Endothelial cell of umbilical vein (primary cell): ENCODE measurements around the gene NKX6-2. TPM values are rescaled to one million over a fixed set of nuclear protein-coding genes. Genes with fewer than 3 reads are reported as not detected.

Experiments used
- BruUV-seq: library from RNA; stranded (reverse); fragments of 400-500 nt; replicated peaks from 2 replicates; lab custom pipeline; 2021; lab: Mats Ljungman, UMichigan
- CTCF ChIA-PET: fragments of 300-600, 350-600 bp; sonication (Branson Sonifier 250); formaldehyde crosslinking; loops from one replicate; lab custom pipeline; 2021; ENCODE audit warnings: antibody characterized with exemption, inconsistent platforms; lab: Charles Lee
- POLR2A ChIA-PET: fragments of 300-600, 350-600 bp; sonication (Branson Sonifier 250); formaldehyde crosslinking; loops from one replicate; lab custom pipeline; 2021; ENCODE audit warnings: antibody characterized with exemption, inconsistent platforms; lab: Charles Lee
- DNase-seq: peaks from one replicate; pipeline ENCODE4 v3.0.0-alpha.2; 2011; ENCODE audit warnings: low read depth, low spot score
- FAIRE-seq: peaks from 2 replicates; lab custom pipeline; 2011; peaks lifted over from hg19 to GRCh38; lab: Jason Lieb, UNC
- H2AFZ ChIP-seq: 2 replicates; pipeline ENCODE4 v1.6.0; 2012; ENCODE audit warnings: low read depth, low read length, control low read depth, inconsistent platforms
- H3K27ac ChIP-seq: 2 replicates; pipeline ENCODE4 v1.5.1; 2011; ENCODE audit warnings: low read depth, mild to moderate bottlenecking, control low read depth, low read length, moderate library complexity; ENCODE audit not compliant: insufficient read depth
- H3K27me3 ChIP-seq, 2 experiments: 2 replicates each; pipeline versions ENCODE4 v1.6.0 to v1.6.1; 2011; ENCODE audit warnings: low read length in 2 of 2, mixed read lengths in 1 of 2; ENCODE audit not compliant: control insufficient read depth in 2 of 2, insufficient read depth in 2 of 2
- H3K36me3 ChIP-seq, 2 experiments: 2 replicates in 1 of 2; 3 replicates in 1 of 2; pipeline ENCODE4 v1.5.1; 2011; ENCODE audit warnings: low read length in 2 of 2, mild to moderate bottlenecking in 1 of 2, moderate library complexity in 1 of 2; ENCODE audit not compliant: control insufficient read depth in 2 of 2, insufficient read depth in 2 of 2; ENCODE audit errors: extremely low read depth in 1 of 2
- H3K4me1 ChIP-seq: 3 replicates; pipeline ENCODE4 v1.5.1; 2011; ENCODE audit warnings: mild to moderate bottlenecking, low read length; ENCODE audit not compliant: control insufficient read depth, insufficient read depth; ENCODE audit errors: extremely low read depth
- H3K4me2 ChIP-seq: 2 replicates; pipeline ENCODE4 v1.6.1; 2011; ENCODE audit warnings: low read length, control low read depth, mixed read lengths; ENCODE audit not compliant: insufficient read depth
- H3K4me3 ChIP-seq, 3 experiments: fragments of 200-600 bp in 1 of 3; sonication (generic), shearing (Covaris generic) in 1 of 3; replicated peaks in 1 of 3; 2 replicates each; pipeline ENCODE4 v1.5.1; 2011 to 2016; ENCODE audit warnings: control low read depth in 3 of 3, low read length in 3 of 3, mild to moderate bottlenecking in 2 of 3, inconsistent platforms in 1 of 3, low read depth in 1 of 3, moderate library complexity in 1 of 3; ENCODE audit not compliant: insufficient read depth in 1 of 3
- H3K79me2 ChIP-seq: 2 replicates; pipeline ENCODE4 v1.6.0; 2012; ENCODE audit warnings: low read length, inconsistent platforms; ENCODE audit not compliant: control insufficient read depth, insufficient read depth
- H3K9ac ChIP-seq: replicated peaks from 2 replicates; pipeline ENCODE3; 2011; ENCODE audit warnings: low read length, control low read depth; ENCODE audit not compliant: insufficient read depth; ENCODE audit errors: extremely low read depth
- H3K9me1 ChIP-seq: replicated peaks from 3 replicates; pipeline ENCODE4 v1.6.0; 2011; ENCODE audit warnings: mild to moderate bottlenecking, low read length; ENCODE audit not compliant: control insufficient read depth, insufficient read depth; ENCODE audit errors: extremely low read depth
- H3K9me3 ChIP-seq: replicated peaks from 2 replicates; pipeline ENCODE4 v1.5.1; 2012; ENCODE audit warnings: low read length, inconsistent platforms; ENCODE audit not compliant: control insufficient read depth, insufficient read depth
- H4K20me1 ChIP-seq: replicated peaks from 2 replicates; pipeline ENCODE3; 2011; ENCODE audit warnings: mild to moderate bottlenecking, low read length; ENCODE audit not compliant: control insufficient read depth, insufficient read depth; ENCODE audit errors: extremely low read depth
- EZH2 ChIP-seq: IDR thresholded peaks from 2 replicates; pipeline ENCODE4 v1.6.1; 2012; ENCODE audit warnings: borderline replicate concordance, low read depth, mild to moderate bottlenecking, moderate library complexity, low read length, inconsistent platforms; ENCODE audit not compliant: severe bottlenecking
- FOS ChIP-seq: IDR thresholded peaks from 2 replicates; pipeline ENCODE4 v1.6.1; 2011; ENCODE audit warnings: mild to moderate bottlenecking, low read length, moderate library complexity, borderline replicate concordance; ENCODE audit not compliant: insufficient read depth
- GATA2 ChIP-seq: IDR thresholded peaks from 2 replicates; pipeline ENCODE4 v1.7.0; 2011; ENCODE audit warnings: low read depth, mild to moderate bottlenecking, moderate library complexity, mixed read lengths, low read length; ENCODE audit not compliant: insufficient read length, insufficient read depth
- JUN ChIP-seq: IDR thresholded peaks from 2 replicates; pipeline ENCODE4 v1.6.1; 2011; ENCODE audit warnings: borderline replicate concordance, low read depth; ENCODE audit not compliant: insufficient read length, insufficient read depth
- MYC ChIP-seq: IDR thresholded peaks from one replicate; pipeline ENCODE4 v1.6.1; 2011; ENCODE audit warnings: mild to moderate bottlenecking, low read depth, low read length
- POLR2A ChIP-seq: IDR thresholded peaks from 2 replicates; pipeline ENCODE4 v1.6.1; 2012; ENCODE audit warnings: low read depth, mild to moderate bottlenecking, control low read depth, low read length
- POLR2AphosphoS5 ChIP-seq: IDR thresholded peaks from 2 replicates; pipeline ENCODE4 v1.6.1; 2012; ENCODE audit warnings: low read depth, mild to moderate bottlenecking, control low read depth, low read length, moderate library complexity; ENCODE audit not compliant: insufficient read depth
- dilution Hi-C: fragments of 300-500 bp; cut with MboI; formaldehyde crosslinking; loops from one replicate; pipeline ENCODE4 v1.15.0; 2019; ENCODE audit warnings: low sequenced_read_pairs; ENCODE audit not compliant: extremely low pct_ligation_motif_present
- intact Hi-C: fragments of 100-400 bp; cut with micrococcal nuclease; formaldehyde crosslinking; loops from one replicate; pipeline ENCODE4 v1.10.0; 2022
- polyA plus RNA-seq, 4 experiments: library from polyadenylated mRNA; depleted of rRNA in 3 of 4; stranded (reverse) in 3 of 4; unstranded in 1 of 4; fragments of >200 nt; gene quantifications; 2 replicates each; pipeline versions ENCODE4 v1.2.1 to v1.2.3, GENCODE V29; 2011 to 2012; ENCODE audit warnings: missing spikeins in 1 of 4
- total RNA-seq: library from RNA; stranded (reverse); gene quantifications from 2 replicates; pipeline ENCODE4 v1.2.3, GENCODE V29; 2021
- TF ChIP-seq, protein P1 (sequence below): IDR thresholded peaks from 2 replicates; pipeline ENCODE4 v1.6.1; 2011; ENCODE audit not compliant: insufficient read depth, insufficient read length

NKX6-2 gene
- total and polyA plus RNA-seq, 2 donors (not counting 3 experiments of a cell fraction or from before 2014, with no cell fraction given), result not detected

- Histone ChIP-seq H3K4me2 (no peak overlapping the region), H3K36me3 (no peaks in the 10 kb centered on the region), H3K27me3 (no peaks in the 10 kb centered on the region), H3K4me1 (no peaks in the 10 kb centered on the region), H3K79me2 (no peaks in the 10 kb centered on the region), H3K9me1 (no peaks in the 10 kb centered on the region), H2AFZ (no peak overlapping the region), H3K9me3 (no peaks in the 10 kb centered on the region), H4K20me1 (no peaks in the 10 kb centered on the region), H3K4me3 (no peak overlapping the region), H3K9ac (no peak overlapping the region), H3K27ac (no peak overlapping the region)
- no TSS peak for BruUV-seq
- intact Hi-C loops, result no loop called here
- DNase-seq, result no peak
- ChIA-PET POLR2A (no interaction called here), CTCF (no interaction called here)
- dilution Hi-C loops, result no loop called here
- TF ChIP-seq JUN, result no peak
- no peak for TF ChIP-seq EZH2
- FAIRE-seq, result no peak
These were observed 46.4 kb upstream of the NKX6-2 start for GRCh38 chr10:132832186-132832969.

DNA sequence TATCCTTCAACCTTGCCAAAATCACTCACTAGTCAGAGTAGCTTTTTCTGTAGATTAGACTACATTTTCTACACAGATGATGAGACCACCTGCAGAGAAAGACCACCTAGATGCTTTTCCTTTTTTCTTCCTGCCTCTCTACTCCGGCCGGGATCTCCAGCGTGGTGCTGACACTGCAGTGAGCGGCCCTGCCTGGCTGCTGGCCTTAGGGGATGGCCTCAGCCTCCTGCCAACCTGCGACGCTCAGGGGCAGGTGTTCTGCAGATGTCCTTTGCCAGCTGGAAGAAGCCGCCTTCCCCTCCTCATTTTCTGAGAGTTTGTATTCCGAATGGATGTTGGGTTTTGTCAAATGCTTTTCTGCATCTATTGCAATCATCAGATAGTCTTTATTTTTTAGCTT is 43.5 kb upstream of the NKX6-2 start:
- no peaks in the 10 kb centered on the region for H3K4me1 ChIP-seq
- no peak overlapping the region for H3K27ac ChIP-seq
- no peaks in the 10 kb centered on the region for H3K27me3 ChIP-seq
- CTCF ChIA-PET, result no interaction called here
- no peak for TF ChIP-seq GATA2
- TF ChIP-seq, protein P1, sequence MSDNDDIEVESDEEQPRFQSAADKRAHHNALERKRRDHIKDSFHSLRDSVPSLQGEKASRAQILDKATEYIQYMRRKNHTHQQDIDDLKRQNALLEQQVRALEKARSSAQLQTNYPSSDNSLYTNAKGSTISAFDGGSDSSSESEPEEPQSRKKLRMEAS, result no peak
- no peak for TF ChIP-seq JUN
- TF ChIP-seq FOS, result no peak
- no peak for TF ChIP-seq MYC
- TF ChIP-seq POLR2AphosphoS5, result no peak
- TF ChIP-seq POLR2A, result no peak
- FAIRE-seq, result no peak
- peaks cover 2% of the 10 kb centered on the region for H3K9me3 ChIP-seq
- no peaks in the 10 kb centered on the region for H3K36me3 ChIP-seq
- POLR2A ChIA-PET, result no interaction called here
- H3K9me1 ChIP-seq, result no peaks in the 10 kb centered on the region
- H3K4me2 ChIP-seq, result no peak overlapping the region
- no peak overlapping the region for H3K4me3 ChIP-seq
- H4K20me1 ChIP-seq, result no peaks in the 10 kb centered on the region
- no peak overlapping the region for H3K9ac ChIP-seq
- dilution Hi-C loops (no loop called here), intact Hi-C loops (no loop called here)
- H2AFZ ChIP-seq, result no peak overlapping the region
- no TSS peak for BruUV-seq
- no peaks in the 10 kb centered on the region for H3K79me2 ChIP-seq
- DNase-seq, result no peak
